GM12875 (cell line): ENCODE data around the gene GLYR1.
A peak's percentile ranks its signal among the peaks of the same experiment; 100 is the strongest.

Source experiments
- H3K4me3 ChIP-seq: one replicate; pipeline ENCODE4 v1.5.1; 2011; ENCODE audit warnings: low read depth, low read length, control low read depth
- CTCF ChIP-seq: IDR thresholded peaks from 2 replicates; pipeline ENCODE4 v1.5.1; 2011; ENCODE audit warnings: low read depth, mild to moderate bottlenecking, control low read depth, inconsistent platforms, low read length, moderate library complexity, borderline replicate concordance; ENCODE audit not compliant: insufficient read depth

GLYR1 gene

DNA sequence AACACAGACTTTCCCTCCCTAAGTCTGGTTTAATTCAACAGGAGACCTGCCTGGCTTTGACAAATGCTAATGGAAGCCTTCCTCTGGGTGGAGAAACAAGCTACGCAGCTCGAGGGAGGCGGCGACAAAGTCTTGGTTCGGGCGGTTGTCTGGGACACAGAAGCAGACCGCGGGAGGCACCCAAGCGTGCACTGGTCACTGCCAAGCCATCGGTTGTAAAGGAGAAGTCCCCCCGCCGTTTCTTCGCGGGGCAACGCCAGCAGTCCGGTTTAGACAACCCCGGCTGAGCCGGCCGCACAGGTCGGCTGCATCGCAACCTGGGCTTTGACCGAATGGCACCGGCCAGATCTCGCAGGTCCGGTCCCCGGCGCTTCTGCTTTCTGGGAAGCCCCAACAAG, 586 bp downstream of the GLYR1 start:
- TF ChIP-seq CTCF, result no peak
- peak overlapping the region; percentile 97 for H3K4me3 ChIP-seq

DNA sequence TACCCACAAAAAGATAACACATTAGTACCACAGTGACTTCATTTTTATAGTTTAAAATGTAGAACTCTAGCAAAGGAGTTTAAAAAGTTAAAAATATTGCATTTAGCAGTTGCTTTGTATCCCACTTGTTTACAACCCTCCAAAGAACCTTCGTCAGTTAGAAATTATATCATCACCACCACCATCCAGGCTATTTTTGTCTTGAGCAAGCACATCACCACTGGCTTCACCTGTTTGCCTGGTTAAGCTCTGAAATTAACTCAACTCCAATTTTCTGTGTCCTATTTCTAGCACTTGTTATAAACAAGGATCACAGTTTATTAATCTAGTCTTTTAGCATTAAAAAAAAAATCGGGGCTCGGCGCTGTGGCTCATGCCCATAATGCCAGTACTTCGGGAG, 6.1 kb downstream of the GLYR1 start:
- TF ChIP-seq CTCF, result no peak
- no peak overlapping the region for H3K4me3 ChIP-seq

DNA sequence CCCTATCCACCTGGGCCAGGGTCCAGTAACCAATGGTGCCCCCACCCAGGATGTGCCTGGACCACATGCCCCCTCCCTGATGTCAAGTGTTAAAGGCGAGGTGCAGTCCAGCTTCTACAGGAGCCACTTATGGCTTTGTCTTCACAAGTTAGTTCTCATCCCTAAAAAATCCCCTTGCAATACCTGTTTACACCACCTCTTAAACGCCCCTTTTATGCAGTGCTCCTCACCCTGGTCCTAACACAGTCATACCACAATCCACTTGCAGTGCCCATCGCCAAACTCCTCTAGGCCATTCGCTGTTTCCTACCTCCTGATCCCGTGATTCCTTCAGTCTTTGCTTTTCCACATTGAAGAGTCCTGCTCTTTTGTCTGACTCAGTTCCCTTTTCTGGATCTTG, 7.1 kb downstream of the GLYR1 start:
- TF ChIP-seq CTCF, result no peak
- no peak overlapping the region for H3K4me3 ChIP-seq

GRCh38 chr16:4837733-4838501, 9.2 kb downstream of the GLYR1 start:
- no peak overlapping the region for H3K4me3 ChIP-seq
- TF ChIP-seq CTCF, result no peak

DNA sequence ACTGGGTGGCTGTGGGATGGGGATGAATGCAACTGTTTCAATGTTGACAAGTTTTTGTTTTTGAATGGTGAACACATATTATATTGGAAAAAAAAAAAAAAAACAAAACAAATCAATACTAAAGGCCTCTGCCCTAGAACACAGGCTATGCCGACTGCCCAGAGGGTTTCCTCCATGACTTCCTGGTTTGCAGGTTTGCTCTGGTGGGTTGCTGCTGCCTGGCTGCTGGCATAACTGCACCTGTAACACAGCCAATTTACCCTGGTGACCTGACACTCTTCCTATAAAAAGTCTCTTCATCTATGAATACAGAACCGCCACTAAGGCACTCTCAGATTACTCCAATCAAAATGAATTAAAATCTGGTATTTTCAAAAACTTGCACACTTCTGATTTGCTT, 10.4 kb downstream of the GLYR1 start:
- no peak overlapping the region for H3K4me3 ChIP-seq
- TF ChIP-seq CTCF, result no peak

GRCh38 chr16:4833584-4833983, 13.5 kb downstream of the GLYR1 start:
- H3K4me3 ChIP-seq, result no peak overlapping the region
- TF ChIP-seq CTCF, result no peak

DNA sequence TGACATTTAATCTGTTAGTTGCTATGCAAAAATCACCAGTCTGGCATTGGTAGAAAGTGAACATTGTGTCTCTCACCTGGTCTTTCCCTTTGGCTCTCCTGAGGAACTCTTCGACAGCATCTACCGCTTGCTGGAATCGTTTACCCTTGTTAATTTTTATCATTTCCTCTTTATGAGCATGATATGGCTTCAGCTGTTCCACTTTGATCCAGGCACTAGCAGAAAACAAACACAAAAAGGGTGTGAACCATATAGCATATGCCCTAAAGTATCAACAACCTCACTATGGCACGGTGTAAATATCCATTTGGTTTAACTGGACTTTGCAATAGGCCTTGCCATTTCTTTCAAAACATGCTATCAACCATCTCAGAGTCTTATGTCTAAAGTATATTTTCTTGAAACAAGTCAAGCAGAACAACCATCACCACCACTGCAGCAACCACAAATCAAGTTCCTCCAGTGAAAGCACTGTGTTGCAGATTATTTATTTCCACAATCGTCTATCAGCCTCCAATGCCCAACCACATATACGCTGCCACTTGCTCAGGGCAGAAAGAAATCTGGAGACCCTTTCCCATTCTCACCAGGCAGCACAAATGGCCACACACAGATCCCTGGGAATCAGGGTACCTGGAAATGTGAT, 14.3 kb downstream of the GLYR1 start:
- no peak overlapping the region for H3K4me3 ChIP-seq
- TF ChIP-seq CTCF, result no peak
